ENCODE measurements around the gene ANKRD61. TPM values are rescaled to one million over a fixed set of nuclear protein-coding genes. Genes with fewer than 3 reads are reported as not detected.

The ANKRD61 gene
- not detected in 2 replicates for total RNA-seq

DNA sequence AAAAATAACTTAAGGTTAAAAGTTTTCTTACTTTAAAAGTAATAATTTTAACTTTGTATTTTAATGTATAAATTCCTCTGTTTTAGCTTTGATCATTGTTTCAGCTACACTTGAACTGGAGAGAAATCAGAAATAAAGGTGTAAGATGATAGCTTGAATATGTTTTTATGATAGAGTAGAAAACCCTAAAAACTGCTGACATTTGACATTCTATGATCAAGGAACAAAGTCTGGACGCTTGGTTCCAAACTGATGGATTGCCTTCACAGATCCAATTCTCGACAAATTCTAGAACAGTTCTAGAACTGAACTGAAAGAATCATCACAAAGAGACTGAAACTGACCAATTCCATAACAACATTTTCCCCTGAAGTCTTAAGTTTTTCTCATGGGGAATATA, at the start of gene ANKRD61:
ANKRD61 (plus strand) TSS at position 389 of the 400 bp plus-strand sequence; CDS start at position 389, 0 bp downstream.

GRCh38 chr7:6008668-6009611, 22.2 kb upstream of the ANKRD61 start, which contains the start of the genes AIMP2 and PMS2:
AIMP2 (plus strand) TSS chr7:6009272; CDS start chr7:6009364, 92 bp downstream.
PMS2 (minus strand) TSS chr7:6009049; CDS start chr7:6009019, 30 bp downstream.

Other genes starting within 250 kb of the ANKRD61 start
- gene RNF216, start 249.7 kb upstream of the ANKRD61 start, total RNA-seq, result 29.7 and 30.6 TPM in 2 replicates
- not detected in 2 replicates for gene OCM, start 150.6 kb upstream of the ANKRD61 start, total RNA-seq
- gene CCZ1, start 132.6 kb upstream of the ANKRD61 start, total RNA-seq, result 22.9 and 24.7 TPM in 2 replicates
- gene RSPH10B, start 60.7 kb upstream of the ANKRD61 start, total RNA-seq, result 0.09 TPM in 1 of 2 replicates, not detected in the other
- gene PMS2, start 22.3 kb upstream of the ANKRD61 start, total RNA-seq, result 22.6 and 23.0 TPM in 2 replicates
- gene AIMP2, start 22.1 kb upstream of the ANKRD61 start, total RNA-seq, result 36.9 and 39.8 TPM in 2 replicates
- gene EIF2AK1, start 27.8 kb downstream of the ANKRD61 start, total RNA-seq, result 39.7 and 50.5 TPM in 2 replicates
- gene USP42, start 73.6 kb downstream of the ANKRD61 start, total RNA-seq, result 1.8 and 2.5 TPM in 2 replicates
- 19.5 and 32.1 TPM in 2 replicates for gene CYTH3, start 241.2 kb downstream of the ANKRD61 start, total RNA-seq